DOHH2 (cell line): Measurements from ENCODE around the gene ELFN1.

Source experiments
- H3F3A ChIP-seq: fragments of 200-600 bp; sonication (generic), shearing (Covaris generic); 2 replicates; pipeline ENCODE4 v1.6.0; 2016; ENCODE audit warnings: antibody characterized with exemption, mild to moderate bottlenecking; ENCODE audit not compliant: control insufficient read depth, insufficient read depth
- H3K27ac ChIP-seq: fragments of 200-600 bp; sonication (generic); 2 replicates; pipeline ENCODE4 v1.5.1; 2014; ENCODE audit warnings: low read depth, mild to moderate bottlenecking, low read length, moderate library complexity
- H3K27me3 ChIP-seq: fragments of 200-600 bp; sonication (generic); 2 replicates; pipeline ENCODE4 v1.6.1; 2014; ENCODE audit warnings: mild to moderate bottlenecking, low read length, mixed read lengths; ENCODE audit not compliant: control insufficient read depth
- H3K36me3 ChIP-seq: fragments of 200-600 bp; sonication (generic); 2 replicates; pipeline ENCODE4 v1.6.1; 2014; ENCODE audit warnings: mild to moderate bottlenecking, low read length, moderate library complexity, mixed read lengths; ENCODE audit not compliant: control insufficient read depth
- H3K4me1 ChIP-seq: fragments of 200-600 bp; sonication (generic); 2 replicates; pipeline ENCODE4 v1.6.1; 2014; ENCODE audit warnings: mild to moderate bottlenecking, low read length, mixed read lengths; ENCODE audit not compliant: control insufficient read depth
- H3K4me2 ChIP-seq: fragments of 200-600 bp; sonication (generic); 2 replicates; pipeline ENCODE4 v1.6.0; 2014; ENCODE audit warnings: mild to moderate bottlenecking, low read length, moderate library complexity
- H3K4me3 ChIP-seq: fragments of 200-600 bp; sonication (generic); 2 replicates; pipeline ENCODE4 v1.5.1; 2014; ENCODE audit warnings: mild to moderate bottlenecking, low read length, mixed read lengths
- H3K79me2 ChIP-seq: fragments of 200-600 bp; sonication (generic); 2 replicates; pipeline ENCODE4 v1.6.1; 2014; ENCODE audit warnings: mild to moderate bottlenecking, low read length, mixed read lengths; ENCODE audit not compliant: control insufficient read depth
- H3K9me2 ChIP-seq: fragments of 200-600 bp; sonication (generic); replicated peaks from 2 replicates; pipeline ENCODE4 v1.6.1; 2014; ENCODE audit warnings: mild to moderate bottlenecking, low read length, mixed read lengths; ENCODE audit not compliant: control insufficient read depth
- H3K9me3 ChIP-seq: fragments of 200-600 bp; sonication (generic); 2 replicates; pipeline ENCODE4 v1.6.1; 2014; ENCODE audit warnings: antibody characterized with exemption, low read length, mixed read lengths; ENCODE audit not compliant: control insufficient read depth, insufficient read depth
- H4K20me1 ChIP-seq: fragments of 200-600 bp; sonication (generic); 2 replicates; pipeline ENCODE4 v1.6.0; 2014; ENCODE audit warnings: low read depth, mild to moderate bottlenecking, antibody characterized with exemption, low read length, moderate library complexity; ENCODE audit not compliant: control insufficient read depth, insufficient read depth
- CTCF ChIP-seq: fragments of 200-600 bp; sonication (generic); IDR thresholded peaks from one replicate; pipeline ENCODE4 v1.5.1; 2014; ENCODE audit warnings: antibody characterized with exemption, mild to moderate bottlenecking, low read depth, low read length; ENCODE audit not compliant: poor library complexity, severe bottlenecking
- EZH2phosphoT487 ChIP-seq: fragments of 200-600 bp; sonication (generic); IDR thresholded peaks from 2 replicates; pipeline ENCODE4 v1.6.1; 2017; ENCODE audit warnings: borderline replicate concordance, mild to moderate bottlenecking, antibody characterized with exemption, low read length, moderate library complexity, mixed read lengths

The ELFN1 gene

DNA sequence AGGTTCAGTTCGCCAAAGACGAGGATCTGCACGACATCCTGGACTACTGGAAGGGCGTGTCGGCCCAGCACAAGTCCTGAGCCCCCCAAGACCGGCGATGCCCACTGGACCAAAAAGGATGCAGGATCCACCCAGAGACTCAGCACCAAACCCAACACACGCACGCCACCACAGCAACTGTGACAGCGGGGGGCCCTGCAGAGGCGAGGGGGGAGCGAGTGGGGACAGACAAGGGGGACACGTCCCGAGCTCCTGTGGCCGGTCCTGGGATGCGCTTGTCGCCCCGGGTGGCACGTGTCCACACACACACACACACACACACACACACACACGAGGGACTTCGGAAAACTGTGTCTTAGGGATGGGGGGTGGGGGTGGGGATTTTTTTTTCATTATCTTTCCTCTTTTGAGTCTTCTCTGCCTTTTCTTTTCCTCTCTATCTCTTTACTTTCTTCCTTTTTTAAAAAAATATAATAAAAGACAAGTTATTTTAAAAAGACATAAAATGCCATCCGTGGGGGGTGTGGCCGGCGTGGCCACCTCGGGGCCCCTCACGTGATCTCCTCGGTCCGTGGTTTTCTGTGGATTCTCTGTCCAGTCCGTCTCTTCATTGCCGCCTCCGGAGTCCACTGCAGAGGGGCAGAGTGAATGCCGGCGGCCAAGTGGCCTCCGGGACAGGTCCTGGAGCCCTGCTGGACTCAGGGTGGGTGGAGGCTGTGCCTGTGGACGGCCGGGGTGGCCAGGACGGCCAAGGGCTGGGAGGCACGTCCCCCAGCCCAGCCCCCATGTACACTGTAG is 77.1 kb downstream of the ELFN1 start:
- H3F3A ChIP-seq, result no peaks in the 10 kb centered on the region
- peaks cover 26% of the 10 kb centered on the region for H3K27me3 ChIP-seq
- H3K4me2 ChIP-seq, result no peak overlapping the region
- no peaks in the 10 kb centered on the region for H3K9me3 ChIP-seq
- no peak for TF ChIP-seq CTCF
- no peak for TF ChIP-seq EZH2phosphoT487
- H3K4me1 ChIP-seq, result peaks cover 3% of the 10 kb centered on the region
- H3K79me2 ChIP-seq, result no peaks in the 10 kb centered on the region
- no peaks in the 10 kb centered on the region for H3K9me2 ChIP-seq
- no peaks in the 10 kb centered on the region for H3K36me3 ChIP-seq
- H3K4me3 ChIP-seq, result no peak overlapping the region
- no peak overlapping the region for H3K27ac ChIP-seq
- H4K20me1 ChIP-seq, result peaks cover under 1% of the 10 kb centered on the region; the same call in 1 of the 2 replicates

DNA sequence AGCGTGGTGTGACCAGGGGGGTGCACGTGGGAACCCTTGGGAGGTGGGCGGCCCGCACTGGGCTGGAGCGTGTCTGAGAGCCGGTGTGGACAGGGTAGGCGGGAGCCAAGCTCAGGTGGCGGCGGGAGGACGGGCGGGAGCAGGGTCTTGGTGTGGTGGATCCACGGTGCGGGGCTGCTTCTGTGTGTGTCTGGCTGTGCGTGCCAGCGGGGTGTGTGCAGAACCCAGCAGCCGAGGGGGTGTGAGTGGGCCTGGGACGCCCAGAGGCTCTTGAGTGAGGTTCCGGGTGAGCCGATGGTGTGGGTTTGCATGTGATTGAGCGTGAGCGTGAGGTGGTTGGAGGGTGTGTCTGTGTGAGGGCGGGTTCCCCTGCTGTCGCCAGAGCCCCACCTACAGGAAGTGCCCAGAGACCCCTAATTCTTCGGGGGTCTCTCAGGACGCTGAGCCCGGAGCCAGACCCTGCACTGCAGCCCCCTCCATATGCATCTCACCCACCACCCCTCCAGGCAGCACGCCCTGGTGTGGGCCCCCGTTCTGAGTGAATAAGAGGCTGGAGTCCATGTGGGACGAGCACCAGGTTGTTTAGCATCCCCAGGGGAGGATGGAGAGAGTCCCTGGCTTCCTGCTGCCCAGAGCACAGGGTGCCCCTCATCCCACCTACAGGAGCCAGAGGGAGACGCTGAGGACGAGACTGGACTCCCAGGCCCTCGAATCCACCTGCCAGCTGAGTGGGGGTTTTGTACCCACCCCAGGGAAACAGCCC is 78.2 kb downstream of the ELFN1 start:
- H3K4me3 ChIP-seq, result no peak overlapping the region
- no peaks in the 10 kb centered on the region for H3K9me3 ChIP-seq
- no peaks in the 10 kb centered on the region for H3K9me2 ChIP-seq
- H3K27ac ChIP-seq, result no peak overlapping the region
- H3K36me3 ChIP-seq, result no peaks in the 10 kb centered on the region
- no peak overlapping the region for H3K4me2 ChIP-seq
- peaks cover 4% of the 10 kb centered on the region; the same call in 1 of the 2 replicates for H4K20me1 ChIP-seq
- peaks cover 7% of the 10 kb centered on the region for H3F3A ChIP-seq
- H3K4me1 ChIP-seq, result peaks cover 14% of the 10 kb centered on the region
- H3K79me2 ChIP-seq, result no peaks in the 10 kb centered on the region
- peaks cover 26% of the 10 kb centered on the region for H3K27me3 ChIP-seq
- TF ChIP-seq CTCF (no peak), EZH2phosphoT487 (no peak)

DNA sequence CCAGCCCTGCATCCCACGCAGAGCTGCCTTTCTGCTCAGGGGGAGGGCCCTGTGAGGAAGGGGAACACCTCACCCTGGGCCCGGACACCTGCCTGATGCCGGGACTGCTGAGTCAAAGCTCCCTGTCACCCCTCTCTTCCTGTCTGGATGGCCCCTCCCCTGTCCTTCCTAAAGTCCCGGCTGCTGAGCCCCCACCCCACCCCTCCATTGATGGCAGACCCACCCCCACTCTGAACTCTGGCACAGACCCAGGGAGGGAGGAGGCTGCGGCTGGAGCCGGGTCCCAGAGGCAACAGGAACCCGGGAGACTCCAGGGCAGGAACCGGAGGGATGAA is 78.7 kb downstream of the ELFN1 start:
- Histone ChIP-seq H3K27me3 (peaks cover 27% of the 10 kb centered on the region), H3K4me2 (no peak overlapping the region), H3K79me2 (no peaks in the 10 kb centered on the region), H3K4me3 (no peak overlapping the region), H3K4me1 (peaks cover 19% of the 10 kb centered on the region), H4K20me1 (peaks cover 4% of the 10 kb centered on the region; the same call in 1 of the 2 replicates), H3F3A (peaks cover 9% of the 10 kb centered on the region), H3K27ac (no peak overlapping the region), H3K36me3 (no peaks in the 10 kb centered on the region), H3K9me3 (no peaks in the 10 kb centered on the region; the same call in 1 of the 2 replicates), H3K9me2 (no peaks in the 10 kb centered on the region)
- no peak for TF ChIP-seq EZH2phosphoT487
- no peak for TF ChIP-seq CTCF
